B cell (primary cell): Measurements from ENCODE around the gene NMT2. TPM values are rescaled to one million over a fixed set of nuclear protein-coding genes. Genes with fewer than 3 reads are reported as not detected.

Experiments used
- ATAC-seq: fragments of 200-7000 bp; cut with Tn5 transposase; one replicate; pipeline ENCODE4 v1.10.0; 2021; ENCODE audit warnings: low read depth, mild to moderate bottlenecking, moderate number of reproducible peaks, moderate library complexity
- CTCF ChIA-PET: fragments of 350-600 bp; sonication (Branson Sonifier 250); formaldehyde crosslinking; loops from one replicate; lab custom pipeline; 2021; ENCODE audit warnings: antibody characterized with exemption, inconsistent platforms; lab: Charles Lee
- POLR2A ChIA-PET: fragments of 350-600 bp; sonication (Branson Sonifier 250); formaldehyde crosslinking; loops from one replicate; lab custom pipeline; 2021; ENCODE audit warnings: antibody characterized with exemption; lab: Charles Lee
- DNase-seq: peaks from one replicate; pipeline ENCODE4 v3.0.0; 2013
- H2AFZ ChIP-seq: 2 replicates; pipeline ENCODE4 v1.6.1; 2012; ENCODE audit warnings: mild to moderate bottlenecking, low read depth, low read length; ENCODE audit not compliant: insufficient read depth, poor library complexity, severe bottlenecking
- H3K27ac ChIP-seq, 2 donors: 1 replicate in 1 of 2; 2 replicates in 1 of 2; pipeline ENCODE4 v1.5.1; 2012 to 2013; ENCODE audit warnings: low read length in 2 of 2, mild to moderate bottlenecking in 2 of 2, moderate library complexity in 1 of 2
- H3K27me3 ChIP-seq, 4 experiments: fragments of 200-600 bp in 1 of 4; sonication (generic) in 1 of 4; replicated peaks in 1 of 4; 1 replicate in 2 of 4; 2 replicates in 2 of 4; pipeline versions ENCODE4 v1.6.1 to v1.7.0; 2013 to 2016; ENCODE audit warnings: low read length in 3 of 4, mild to moderate bottlenecking in 2 of 4, mixed read lengths in 1 of 4, moderate library complexity in 1 of 4; ENCODE audit not compliant: insufficient read depth in 4 of 4, control insufficient read depth in 3 of 4; ENCODE audit errors: control extremely low read depth in 1 of 4
- H3K36me3 ChIP-seq, 2 experiments: replicated peaks in 1 of 2; 1 replicate in 1 of 2; 2 replicates in 1 of 2; pipeline versions ENCODE4 v1.6.1 to v1.7.1; 2013; ENCODE audit warnings: low read length in 1 of 2; ENCODE audit not compliant: insufficient read depth in 2 of 2, control insufficient read depth in 1 of 2; ENCODE audit errors: control extremely low read depth in 1 of 2, extremely low read depth in 1 of 2
- H3K4me1 ChIP-seq, 2 donors: fragments of 200-600 bp in 1 of 2; sonication (generic) in 1 of 2; 1 replicate in 1 of 2; 2 replicates in 1 of 2; pipeline versions ENCODE4 v1.5.1 to v1.6.1; 2013 to 2017; ENCODE audit warnings: low read length in 2 of 2; ENCODE audit not compliant: control insufficient read depth in 2 of 2, insufficient read depth in 2 of 2
- H3K4me2 ChIP-seq: replicated peaks from 2 replicates; pipeline ENCODE3; 2012; ENCODE audit warnings: mild to moderate bottlenecking, low read depth, low read length; ENCODE audit not compliant: poor library complexity, severe bottlenecking
- H3K4me3 ChIP-seq, 5 experiments: fragments of 200-600 bp in 1 of 5; sonication (generic) in 1 of 5; 1 replicate in 3 of 5; 2 replicates in 2 of 5; pipeline versions ENCODE4 v1.5.1 to v1.7.0; 2011 to 2016; ENCODE audit warnings: low read length in 4 of 5, mild to moderate bottlenecking in 4 of 5, low read depth in 2 of 5, control low read depth in 1 of 5, moderate library complexity in 1 of 5; ENCODE audit not compliant: insufficient read depth in 1 of 5; ENCODE audit errors: control extremely low read depth in 1 of 5, extremely low read depth in 1 of 5
- H3K79me2 ChIP-seq: fragments of 200-600 bp; sonication (generic); one replicate; pipeline ENCODE4 v1.6.0; 2016; ENCODE audit warnings: low read length; ENCODE audit not compliant: control insufficient read depth, insufficient read depth
- H3K9ac ChIP-seq: fragments of 200-600 bp; sonication (generic); 2 replicates; pipeline ENCODE4 v1.6.1; 2017; ENCODE audit warnings: mild to moderate bottlenecking, low read length, moderate library complexity
- H3K9me3 ChIP-seq, 3 donors: one replicate each; pipeline versions ENCODE4 v1.6.1 to v1.7.1; 2013; ENCODE audit warnings: low read length in 2 of 3; ENCODE audit not compliant: control insufficient read depth in 2 of 3, insufficient read depth in 1 of 3; ENCODE audit errors: control extremely low read depth in 1 of 3
- H4K20me1 ChIP-seq: 2 replicates; pipeline ENCODE4 v1.6.0; 2012; ENCODE audit warnings: mild to moderate bottlenecking, low read length; ENCODE audit not compliant: insufficient read depth, control insufficient read depth, poor library complexity, severe bottlenecking
- H3K27ac Mint-ChIP-seq: one replicate; pipeline ENCODE4 v1.8.0; 2021; ENCODE audit warnings: mixed read lengths
- H3K27me3 Mint-ChIP-seq: one replicate; pipeline ENCODE4 v1.8.0; 2021; ENCODE audit warnings: mixed read lengths
- H3K4me1 Mint-ChIP-seq: one replicate; pipeline ENCODE4 v1.8.0; 2021; ENCODE audit warnings: mixed read lengths
- H3K4me3 Mint-ChIP-seq: one replicate; pipeline ENCODE4 v1.8.0; 2021; ENCODE audit warnings: mixed read lengths
- H3K9me3 Mint-ChIP-seq: one replicate; pipeline ENCODE4 v1.8.0; 2022; ENCODE audit warnings: mixed read lengths; ENCODE audit not compliant: insufficient read depth
- CTCF ChIP-seq: fragments of 200-600 bp; IDR thresholded peaks from one replicate; pipeline ENCODE4 v1.8.0; 2022; ENCODE audit warnings: antibody characterized with exemption, mild to moderate bottlenecking
- EZH2 ChIP-seq: IDR thresholded peaks from 2 replicates; pipeline ENCODE4 v1.6.1; 2012; ENCODE audit warnings: borderline replicate concordance, low read depth, mild to moderate bottlenecking, moderate library complexity, low read length; ENCODE audit not compliant: insufficient read depth, poor library complexity, severe bottlenecking
- WGBS: methylation state at CpG from one replicate; pipeline ENCODE4 v1.1.5; 2013; ENCODE audit warnings: missing lambda C conversion rate; ENCODE audit not compliant: insufficient coverage; 5-methylcytosine and 5-hydroxymethylcytosine counted together
- intact Hi-C: fragments of 100-400 bp; cut with micrococcal nuclease; formaldehyde crosslinking; loops from one replicate; pipeline ENCODE4 v1.10.0; 2022
- polyA plus RNA-seq: library from polyadenylated mRNA; depleted of rRNA; stranded (reverse); fragments of >200 nt; gene quantifications from 2 replicates; pipeline ENCODE4 v1.2.3, GENCODE V29; 2012
- total RNA-seq, 2 donors: library from RNA; stranded (reverse); fragments of 120-200 nt in 1 of 2; gene quantifications; 1 replicate in 1 of 2; 2 replicates in 1 of 2; pipeline versions ENCODE4 v1.2.3 to v1.2.4, GENCODE V29; 2013 to 2022

The NMT2 gene
- total and polyA plus RNA-seq, 2 donors (not counting 1 experiment from before 2014, with no cell fraction given) = 2.8 to 73.3 TPM

DNA sequence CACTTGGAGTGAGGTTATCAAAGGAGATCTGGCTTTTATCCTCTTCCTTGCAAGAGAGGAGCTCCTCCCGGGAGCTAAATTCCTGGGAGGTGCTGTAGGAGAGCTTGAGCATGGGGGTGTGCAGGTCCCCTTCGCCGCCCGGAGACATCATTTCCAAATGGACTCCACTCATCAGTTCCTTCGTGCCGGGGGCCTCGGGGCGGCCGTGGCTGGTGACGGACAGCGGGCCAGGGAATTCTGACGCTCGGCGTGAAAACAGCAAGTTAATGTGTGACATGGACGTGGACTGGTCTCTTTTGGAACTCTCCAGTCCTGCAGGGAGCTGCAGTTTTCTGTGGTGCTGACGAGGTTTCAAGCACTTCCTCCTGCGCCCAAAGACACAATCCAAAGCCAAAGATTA, 45.7 kb upstream of the NMT2 start:
- H3K27ac ChIP-seq = no peak overlapping the region
- Mint-ChIP-seq H3K4me3 (no peak overlapping the region), H3K4me1 (peaks cover 10% of the 10 kb centered on the region), H3K27ac (no peak overlapping the region), H3K27me3 (peaks cover 7% of the 10 kb centered on the region), H3K9me3 (no peaks in the 10 kb centered on the region)
- CTCF ChIA-PET = interaction anchor here (0.8 to 1.3 kb wide), 3 partner anchors 10 to 47 kb away, joined by 3 read pairs; no protein-coding TSS in a partner anchor
- intact Hi-C loops = no loop called here
- ATAC-seq (no peak), DNase-seq (no peak)
- H2AFZ ChIP-seq = no peak overlapping the region
- H3K27me3 ChIP-seq = no peaks in the 10 kb centered on the region
- TF ChIP-seq CTCF (no peak), EZH2 (no peak)
- no peaks in the 10 kb centered on the region for H3K9me3 ChIP-seq
- no peak overlapping the region for H3K9ac ChIP-seq
- no peak overlapping the region for H3K4me3 ChIP-seq
- POLR2A ChIA-PET = no interaction called here
- no peaks in the 10 kb centered on the region for H3K36me3 ChIP-seq
- H3K4me1 ChIP-seq = peaks cover 3 to 4% of the 10 kb centered on the region in 2 donors
- H3K4me2 ChIP-seq = no peak overlapping the region
- H3K79me2 ChIP-seq = no peaks in the 10 kb centered on the region
- H4K20me1 ChIP-seq = no peaks in the 10 kb centered on the region
- 88% methylated on average over 9 of the region's 17 CpGs for WGBS

- Histone ChIP-seq H3K27ac (no peak overlapping the region), H3K4me2 (no peak overlapping the region), H3K9ac (no peak overlapping the region), H3K36me3 (no peaks in the 10 kb centered on the region), H4K20me1 (no peaks in the 10 kb centered on the region), H3K9me3 (no peaks in the 10 kb centered on the region), H3K27me3 (no peaks in the 10 kb centered on the region), H3K4me1 (peaks cover 7 to 8% of the 10 kb centered on the region in 2 donors), H2AFZ (no peak overlapping the region), H3K4me3 (no peak overlapping the region), H3K79me2 (no peaks in the 10 kb centered on the region)
- WGBS = 94% methylated on average over 15 of the region's 18 CpGs
- POLR2A ChIA-PET = no interaction called here
- intact Hi-C loops = no loop called here
- DNase-seq (no peak), ATAC-seq (no peak)
- Mint-ChIP-seq H3K27ac (no peak overlapping the region), H3K27me3 (peaks cover 7% of the 10 kb centered on the region), H3K4me3 (no peak overlapping the region), H3K4me1 (peaks cover 16% of the 10 kb centered on the region), H3K9me3 (no peaks in the 10 kb centered on the region)
- TF ChIP-seq CTCF (no peak), EZH2 (no peak)
- CTCF ChIA-PET = interaction anchor here (0.8 to 3.2 kb wide), 4 partner anchors 8 to 46 kb away, joined by 3 to 8 read pairs (median 3); no protein-coding TSS in a partner anchor
Observed at GRCh38 chr10:15213461-15213861, 45.0 kb upstream of the NMT2 start.
